GM12878 (cell line): ENCODE measurements around the gene GANC. TPM values are rescaled to one million over a fixed set of nuclear protein-coding genes. Genes with fewer than 3 reads are reported as not detected.
A peak's percentile ranks its signal among the peaks of the same experiment; 100 is the strongest.

Experiments used
- ATAC-seq: fragments of 200-7000 bp; cut with Tn5 transposase; 3 replicates; pipeline ENCODE4 v1.9.1; 2020; ENCODE audit warnings: mild to moderate bottlenecking, moderate library complexity
- BruUV-seq: library from RNA; stranded (reverse); fragments of 400-500 nt; replicated peaks from 2 replicates; lab custom pipeline; 2021; lab: Mats Ljungman, UMichigan
- CTCF ChIA-PET: fragments of 300-600 bp; sonication (Branson Sonifier 250); formaldehyde crosslinking; extraction: SDS; loops from one replicate; lab custom pipeline; 2021; ENCODE audit warnings: inconsistent platforms; lab: Yijun Ruan, JAX
- POLR2A ChIA-PET: fragments of 350-600 bp; formaldehyde crosslinking; extraction: SDS; loops from one replicate; lab custom pipeline; 2021; ENCODE audit warnings: inconsistent platforms; lab: Charles Lee
- RAD21 ChIA-PET: fragments of 300-600 bp; sonication (Branson Sonifier 250); formaldehyde crosslinking; loops from one replicate; lab custom pipeline; 2023; ENCODE audit warnings: antibody characterized with exemption; ENCODE audit not compliant: unreplicated experiment; lab: Charles Lee
- SMC1A ChIA-PET: fragments of 300-600 bp; sonication (Branson Sonifier 250); formaldehyde crosslinking; loops from one replicate; lab custom pipeline; 2023; ENCODE audit not compliant: unreplicated experiment, uncharacterized antibody; lab: Charles Lee
- DNase-seq: peaks from one replicate; pipeline ENCODE4 v3.0.0-alpha.2; 2011; ENCODE audit warnings: low read depth, low spot score
- FAIRE-seq: peaks from 3 replicates; lab custom pipeline; 2011; peaks lifted over from hg19 to GRCh38; lab: Jason Lieb, UNC
- H2AFZ ChIP-seq: 2 replicates; pipeline ENCODE4 v1.6.0; 2011; ENCODE audit warnings: low read depth, low read length, control low read depth; ENCODE audit not compliant: control insufficient read depth
- H3K27ac ChIP-seq: 2 replicates; pipeline ENCODE4 v1.5.1; 2011; ENCODE audit warnings: control low read depth; ENCODE audit not compliant: control insufficient read depth, insufficient read depth
- H3K27me3 ChIP-seq, 2 experiments: replicated peaks in 1 of 2; 2 replicates each; pipeline versions ENCODE4 v1.6.0 to v1.6.1; 2011; ENCODE audit warnings: low read length in 1 of 2; ENCODE audit not compliant: control insufficient read depth in 2 of 2, insufficient read depth in 2 of 2
- H3K36me3 ChIP-seq, 2 experiments: 2 replicates each; pipeline ENCODE4 v1.5.1; 2011; ENCODE audit warnings: low read length in 1 of 2; ENCODE audit not compliant: control insufficient read depth in 2 of 2, insufficient read depth in 2 of 2
- H3K4me1 ChIP-seq: 2 replicates; pipeline ENCODE4 v1.6.1; 2011; ENCODE audit warnings: mild to moderate bottlenecking, low read length, moderate library complexity, mixed read lengths; ENCODE audit not compliant: control insufficient read depth, insufficient read depth
- H3K4me2 ChIP-seq: 2 replicates; pipeline ENCODE4 v1.6.0; 2011; ENCODE audit warnings: control low read depth; ENCODE audit not compliant: control insufficient read depth, insufficient read depth
- H3K4me3 ChIP-seq: fragments of 200-600 bp; sonication (generic); 2 replicates; pipeline ENCODE4 v1.5.1; 2016
- H3K79me2 ChIP-seq: 2 replicates; pipeline ENCODE4 v1.6.0; 2011; ENCODE audit warnings: low read length; ENCODE audit not compliant: control insufficient read depth, insufficient read depth
- H3K9ac ChIP-seq: 2 replicates; pipeline ENCODE4 v1.8.0; 2011; ENCODE audit warnings: low read length, control low read depth, mixed read lengths; ENCODE audit not compliant: control insufficient read depth, insufficient read depth
- H3K9me3 ChIP-seq: replicated peaks from 3 replicates; pipeline ENCODE4 v1.5.1; 2011; ENCODE audit warnings: mild to moderate bottlenecking, low read length; ENCODE audit not compliant: control insufficient read depth, insufficient read depth
- H4K20me1 ChIP-seq: 2 replicates; pipeline ENCODE4 v1.6.0; 2011; ENCODE audit not compliant: control insufficient read depth, insufficient read depth
- RAD21 ChIP-seq: IDR thresholded peaks from 2 replicates; pipeline ENCODE4 v1.6.1; 2011; ENCODE audit warnings: mild to moderate bottlenecking, low read depth, low read length, moderate library complexity; ENCODE audit not compliant: insufficient read depth
- SIN3A ChIP-seq: IDR thresholded peaks from 2 replicates; pipeline ENCODE4 v1.6.1; 2012; ENCODE audit warnings: low read depth, low read length, improper control_type of control experiment
- SMC3 ChIP-seq: IDR thresholded peaks from 2 replicates; pipeline ENCODE4 v1.6.1; 2011; ENCODE audit warnings: low read length, improper control_type of control experiment, borderline replicate concordance
- WRNIP1 ChIP-seq: IDR thresholded peaks from 2 replicates; pipeline ENCODE4 v1.6.1; 2011; ENCODE audit warnings: low read depth, low read length, improper control_type of control experiment, borderline replicate concordance
- ZBTB40 ChIP-seq: fragments of 450-650 bp; IDR thresholded peaks from 2 replicates; pipeline ENCODE4 v1.6.1; 2016; ENCODE audit warnings: mild to moderate bottlenecking, moderate library complexity, borderline replicate concordance
- ZZZ3 ChIP-seq: IDR thresholded peaks from 2 replicates; pipeline ENCODE4 v1.6.1; 2011; ENCODE audit warnings: low read depth; ENCODE audit not compliant: control insufficient read depth, insufficient read length
- WGBS: methylation state at CpG from one replicate; pipeline ENCODE4 v1.1.6; 2016; ENCODE audit warnings: low lambda C conversion rate; ENCODE audit not compliant: insufficient replicate concordance, insufficient coverage; ENCODE audit errors: missing lambda C conversion rate; 5-methylcytosine and 5-hydroxymethylcytosine counted together
- in situ Hi-C: fragments of 300-500 bp; cut with MboI; formaldehyde crosslinking; loops from 9 replicates; pipeline ENCODE4 v1.14.3; 2018; ENCODE audit warnings: mixed read lengths
- intact Hi-C: fragments of 100-400 bp; cut with micrococcal nuclease; formaldehyde crosslinking; loops from one replicate; pipeline ENCODE4 v1.14.2; 2022; ENCODE audit not compliant: unreplicated experiment
- polyA plus RNA-seq, 11 experiments: library from polyadenylated mRNA; depleted of rRNA in 4 of 11; unstranded in 6 of 11; stranded (reverse) in 5 of 11; fragments of >200 nt; fragmentation: Nextera tagmentation in 4 of 11; fragmentation: Illumina TruSeq in 1 of 11; extraction: Ambion mirVana in 4 of 11; extraction: Trizol in 1 of 11; gene quantifications; 1 replicate in 1 of 11; 2 replicates in 10 of 11; pipeline versions ENCODE4 v1.2.1 to v1.2.3, GENCODE V29; 2011 to 2016; ENCODE audit warnings: inconsistent platforms in 2 of 11, missing spikeins in 2 of 11, low read depth in 1 of 11
- total RNA-seq, 4 experiments: library from RNA; depleted of rRNA in 3 of 4; stranded (reverse); fragments of >200 nt in 3 of 4; fragmentation: Illumina TruSeq in 1 of 4; extraction: Trizol in 1 of 4; gene quantifications; 2 replicates each; pipeline versions ENCODE4 v1.2.1 to v1.2.3, GENCODE V29; 2013 to 2021
- TF ChIP-seq, protein P1 (sequence below), 3 experiments: IDR thresholded peaks in 2 of 3; conservative IDR thresholded peaks in 1 of 3; 2 replicates each; pipeline ENCODE4 v1.5.1; 2011; ENCODE audit warnings: low read depth in 3 of 3, low read length in 3 of 3, mild to moderate bottlenecking in 3 of 3, control low read depth in 2 of 3, moderate library complexity in 2 of 3, inconsistent platforms in 1 of 3, mixed read lengths in 1 of 3; ENCODE audit not compliant: control insufficient read depth in 2 of 3, insufficient read depth in 1 of 3; ENCODE audit errors: extremely low read depth in 1 of 3

The GANC gene
- total and polyA plus RNA-seq, 10 of the 15 experiments (the other 5 are each of a cell fraction or from before 2014, with no cell fraction given): 11.3 to 35.3 (median 23.0) TPM

DNA sequence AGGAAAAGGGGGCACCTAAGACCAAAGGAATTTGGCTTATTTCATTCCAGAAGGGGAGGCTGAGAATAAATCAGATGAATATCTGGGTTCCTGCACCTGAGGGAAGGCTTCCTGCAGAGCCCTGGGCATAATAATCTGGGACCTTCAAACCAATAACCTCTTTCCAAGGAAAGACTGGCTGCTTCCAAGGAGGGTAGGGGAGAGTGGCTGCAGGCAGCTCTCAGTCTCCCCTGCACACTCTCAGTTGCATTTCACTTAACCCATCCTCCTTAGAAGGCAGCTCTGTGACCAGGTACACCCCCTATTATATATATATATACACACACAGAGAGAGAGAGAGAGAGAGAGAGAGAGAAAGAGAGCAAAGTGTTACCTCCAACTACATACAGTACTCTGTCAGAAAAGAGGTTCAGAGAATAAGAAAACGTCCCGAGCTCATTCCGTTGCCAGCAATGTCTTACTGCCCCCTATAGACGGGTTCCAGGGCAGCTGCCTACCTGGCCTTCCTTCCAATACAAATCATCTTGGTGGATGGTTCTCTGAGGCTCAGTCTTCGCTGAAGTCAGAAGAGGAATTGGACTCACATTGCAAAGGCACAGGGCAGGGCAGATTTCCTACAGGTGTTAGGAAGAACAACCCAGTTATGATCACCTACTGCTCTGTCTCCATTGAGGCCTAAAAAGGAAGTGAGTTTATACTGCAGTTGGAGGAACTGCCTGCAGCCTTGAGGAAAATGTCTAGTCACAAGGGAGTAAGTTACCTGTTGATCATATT is 112.4 kb downstream of the GANC start:
- peak; percentile 93 for ATAC-seq
- ChIA-PET POLR2A (no interaction called here), CTCF (interaction anchor here (0.5 to 2.6 kb wide), 20 partner anchors 9 to 1637 kb away, joined by 3 to 13 read pairs (median 4); no protein-coding TSS in a partner anchor), RAD21 (interaction anchor here (0.7 to 1.3 kb wide), 7 partner anchors 37 to 527 kb away, joined by 3 to 4 read pairs (median 3); no protein-coding TSS in a partner anchor), SMC1A (interaction anchor here (0.6 to 1.7 kb wide), 8 partner anchors 9 to 281 kb away, joined by 3 to 5 read pairs (median 3); no protein-coding TSS in a partner anchor)
- Histone ChIP-seq H3K9ac (no peak overlapping the region), H3K4me2 (no peak overlapping the region), H4K20me1 (no peaks in the 10 kb centered on the region), H2AFZ (no peak overlapping the region; the same call in 1 of the 2 replicates), H3K27me3 (no peaks in the 10 kb centered on the region), H3K79me2 (no peaks in the 10 kb centered on the region), H3K9me3 (no peaks in the 10 kb centered on the region), H3K27ac (no peak overlapping the region), H3K36me3 (no peaks in the 10 kb centered on the region), H3K4me1 (no peaks in the 10 kb centered on the region), H3K4me3 (no peak overlapping the region)
- WGBS: 34% methylated on average over 5 of the region's 5 CpGs
- in situ Hi-C loops: no loop called here
- intact Hi-C loops: no loop called here
- DNase-seq: no peak
- TF ChIP-seq ZBTB40 (no peak), SIN3A (no peak), RAD21 (peak; percentile 71), SMC3 (peak; percentile 32; the same call in 1 of the 2 replicates), ZZZ3 (no peak), WRNIP1 (no peak)
- TF ChIP-seq, protein P1, sequence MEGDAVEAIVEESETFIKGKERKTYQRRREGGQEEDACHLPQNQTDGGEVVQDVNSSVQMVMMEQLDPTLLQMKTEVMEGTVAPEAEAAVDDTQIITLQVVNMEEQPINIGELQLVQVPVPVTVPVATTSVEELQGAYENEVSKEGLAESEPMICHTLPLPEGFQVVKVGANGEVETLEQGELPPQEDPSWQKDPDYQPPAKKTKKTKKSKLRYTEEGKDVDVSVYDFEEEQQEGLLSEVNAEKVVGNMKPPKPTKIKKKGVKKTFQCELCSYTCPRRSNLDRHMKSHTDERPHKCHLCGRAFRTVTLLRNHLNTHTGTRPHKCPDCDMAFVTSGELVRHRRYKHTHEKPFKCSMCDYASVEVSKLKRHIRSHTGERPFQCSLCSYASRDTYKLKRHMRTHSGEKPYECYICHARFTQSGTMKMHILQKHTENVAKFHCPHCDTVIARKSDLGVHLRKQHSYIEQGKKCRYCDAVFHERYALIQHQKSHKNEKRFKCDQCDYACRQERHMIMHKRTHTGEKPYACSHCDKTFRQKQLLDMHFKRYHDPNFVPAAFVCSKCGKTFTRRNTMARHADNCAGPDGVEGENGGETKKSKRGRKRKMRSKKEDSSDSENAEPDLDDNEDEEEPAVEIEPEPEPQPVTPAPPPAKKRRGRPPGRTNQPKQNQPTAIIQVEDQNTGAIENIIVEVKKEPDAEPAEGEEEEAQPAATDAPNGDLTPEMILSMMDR (IDR thresholded peaks at IDR 0.05 in 2 of 3, conservative IDR thresholded peaks at IDR 0.05 in 1 of 3; ENCODE audit: control insufficient read depth in 2 of 3, extremely low read depth in 1 of 3, insufficient read depth in 1 of 3, low read depth in 3 of 3, low read length in 3 of 3): peak; percentile 67 to 80 (median 74)
- no TSS peak for BruUV-seq
- peak; percentile 41 for FAIRE-seq
